HepG2 (cell line): Measurements from ENCODE around the gene OR2K2. TPM values are rescaled to one million over a fixed set of nuclear protein-coding genes. Genes with fewer than 3 reads are reported as not detected.

Source experiments
- ATAC-seq: fragments of 200-7000 bp; cut with Tn5 transposase; 3 replicates; pipeline ENCODE4 v1.9.1; 2020; ENCODE audit warnings: mild to moderate bottlenecking, moderate library complexity
- BruUV-seq: library from RNA; stranded (reverse); fragments of 400-500 nt; replicated peaks from 2 replicates; lab custom pipeline; 2021; lab: Mats Ljungman, UMichigan
- CTCF ChIA-PET: fragments of 300-600 bp; formaldehyde crosslinking; extraction: SDS; loops from one replicate; lab custom pipeline; 2021; ENCODE audit warnings: low total read pairs, inconsistent platforms, low intra/inter-chr PET ratio; lab: Yijun Ruan, JAX
- POLR2A ChIA-PET: fragments of 350-600 bp; sonication (Branson Sonifier 250); formaldehyde crosslinking; loops from one replicate; lab custom pipeline; 2020; ENCODE audit warnings: antibody characterized with exemption, inconsistent platforms; lab: Yijun Ruan, JAX
- DNase-seq: peaks from one replicate; pipeline ENCODE4 v3.0.0-alpha.2; 2015; ENCODE audit warnings: low spot score
- FAIRE-seq: peaks from 3 replicates; lab custom pipeline; 2011; peaks lifted over from hg19 to GRCh38; lab: Jason Lieb, UNC
- H2AFZ ChIP-seq: one replicate; pipeline ENCODE4 v1.6.1; 2011; ENCODE audit warnings: low read length, inconsistent platforms
- H3K27ac ChIP-seq: fragments of 300-600 bp; 3 replicates; pipeline ENCODE4 v1.8.0; 2011; ENCODE audit warnings: mixed run types, mild to moderate bottlenecking, mixed read lengths, low read length, inconsistent platforms; ENCODE audit not compliant: insufficient read depth; ENCODE audit errors: extremely low read length
- H3K27me3 ChIP-seq, 2 experiments: fragments of 200-600 bp in 1 of 2; 2 replicates in 1 of 2; 3 replicates in 1 of 2; pipeline versions ENCODE4 v1.6.0 to v1.8.0; 2011; ENCODE audit warnings: low read length in 2 of 2, mild to moderate bottlenecking in 2 of 2, moderate library complexity in 2 of 2, inconsistent platforms in 1 of 2; ENCODE audit not compliant: insufficient read depth in 2 of 2, control insufficient read depth in 1 of 2
- H3K36me3 ChIP-seq, 2 experiments: fragments of 200-600 bp in 1 of 2; replicated peaks in 1 of 2; 2 replicates in 1 of 2; 3 replicates in 1 of 2; pipeline versions ENCODE4 v1.5.1 to v1.8.0; 2011; ENCODE audit warnings: low read length in 2 of 2, inconsistent platforms in 1 of 2; ENCODE audit not compliant: insufficient read depth in 2 of 2, control insufficient read depth in 1 of 2
- H3K4me1 ChIP-seq: 2 replicates; pipeline ENCODE4 v1.5.1; 2012; ENCODE audit warnings: low read length, inconsistent platforms; ENCODE audit not compliant: insufficient read depth
- H3K4me2 ChIP-seq: 2 replicates; pipeline ENCODE4 v1.6.0; 2011; ENCODE audit warnings: low read depth, low read length, inconsistent platforms
- H3K4me3 ChIP-seq, 3 experiments: fragments of 200-600 bp in 1 of 3; sonication (generic), shearing (Covaris generic) in 1 of 3; replicated peaks in 1 of 3; 2 replicates each; pipeline ENCODE4 v1.5.1; 2011 to 2016; ENCODE audit warnings: low read length in 3 of 3, inconsistent platforms in 2 of 3, low read depth in 2 of 3, mild to moderate bottlenecking in 2 of 3, control low read depth in 1 of 3, mixed read lengths in 1 of 3; ENCODE audit not compliant: insufficient read depth in 1 of 3
- H3K79me2 ChIP-seq: one replicate; pipeline ENCODE4 v1.6.1; 2011; ENCODE audit warnings: low read length, inconsistent platforms; ENCODE audit not compliant: insufficient read depth
- H3K9ac ChIP-seq: 2 replicates; pipeline ENCODE4 v1.6.0; 2011; ENCODE audit warnings: mild to moderate bottlenecking, low read depth, low read length, inconsistent platforms; ENCODE audit not compliant: insufficient read depth
- H3K9me3 ChIP-seq: 2 replicates; pipeline ENCODE4 v1.5.1; 2012; ENCODE audit warnings: mild to moderate bottlenecking, low read length
- H4K20me1 ChIP-seq: 2 replicates; pipeline ENCODE4 v1.6.0; 2011; ENCODE audit warnings: inconsistent platforms, mild to moderate bottlenecking, low read length, moderate library complexity; ENCODE audit not compliant: insufficient read depth
- KDM1A ChIP-seq: IDR thresholded peaks from 2 replicates; pipeline ENCODE4 v1.6.1; 2016; ENCODE audit warnings: missing compliant biosample characterization
- NBN ChIP-seq: fragments of 450-650 bp; conservative IDR thresholded peaks from 2 replicates; pipeline ENCODE4 v1.6.1; 2017
- PHF8 ChIP-seq: sonication (generic); formaldehyde crosslinking; IDR thresholded peaks from 2 replicates; pipeline ENCODE4 v1.5.0; 2020; ENCODE audit warnings: missing genetic modification reagents
- XRCC5 ChIP-seq: fragments of 200-400 bp; formaldehyde crosslinking; optimal IDR thresholded peaks from 2 replicates; pipeline ENCODE3; 2017; ENCODE audit warnings: mild to moderate bottlenecking, low read length
- ZBTB3 ChIP-seq: sonication (generic); formaldehyde crosslinking; IDR thresholded peaks from 2 replicates; pipeline ENCODE4 v1.4.0; 2020; ENCODE audit warnings: low read depth, mild to moderate bottlenecking, moderate library complexity, missing genetic modification reagents, borderline replicate concordance
- ZBTB38 ChIP-seq: sonication (generic); formaldehyde crosslinking; IDR thresholded peaks from 2 replicates; pipeline ENCODE4 v1.5.1; 2020; ENCODE audit warnings: mild to moderate bottlenecking, missing genetic modification reagents
- ZBTB7A ChIP-seq: sonication (generic); formaldehyde crosslinking; IDR thresholded peaks from 2 replicates; pipeline ENCODE4 v1.8.0; 2022; ENCODE audit warnings: mild to moderate bottlenecking, missing genetic modification reagents
- ZNF260 ChIP-seq: sonication (generic); formaldehyde crosslinking; IDR thresholded peaks from 2 replicates; pipeline ENCODE4 v1.4.0; 2020; ENCODE audit warnings: missing genetic modification reagents, low read depth, mild to moderate bottlenecking, borderline replicate concordance
- ZNF333 ChIP-seq: sonication (generic); formaldehyde crosslinking; IDR thresholded peaks from 2 replicates; pipeline ENCODE4 v1.4.0; 2020; ENCODE audit warnings: mild to moderate bottlenecking, missing genetic modification reagents, borderline replicate concordance
- ZNF589 ChIP-seq: sonication (generic); formaldehyde crosslinking; conservative IDR thresholded peaks from 2 replicates; pipeline ENCODE4 v1.8.0; 2022; ENCODE audit warnings: mild to moderate bottlenecking, moderate library complexity, missing genetic modification reagents
- ZSCAN25 ChIP-seq: sonication (generic); formaldehyde crosslinking; IDR thresholded peaks from 2 replicates; pipeline ENCODE4 v1.8.0; 2022; ENCODE audit warnings: mild to moderate bottlenecking, missing genetic modification reagents
- WGBS: methylation state at CpG from one replicate; pipeline ENCODE4 v1.1.6; 2017; ENCODE audit warnings: low lambda C conversion rate; 5-methylcytosine and 5-hydroxymethylcytosine counted together
- in situ Hi-C: cut with HindIII; loops from 2 replicates; pipeline ENCODE4 v1.10.0; 2017; ENCODE audit warnings: low pct_unique_long_range_greater_than_20kb; ENCODE audit not compliant: extremely low pct_ligation_motif_present
- intact Hi-C: fragments of 100-400 bp; cut with micrococcal nuclease; formaldehyde crosslinking; loops from one replicate; pipeline ENCODE4 v1.10.0; 2022; ENCODE audit not compliant: unreplicated experiment
- polyA plus RNA-seq, 8 experiments: library from polyadenylated mRNA; depleted of rRNA in 3 of 8; stranded (reverse) in 7 of 8; unstranded in 1 of 8; fragments of >200 nt; fragmentation: Illumina TruSeq in 4 of 8; extraction: Trizol in 4 of 8; gene quantifications; 2 replicates each; pipeline versions ENCODE4 v1.2.1 to v1.2.3, GENCODE V29; 2011 to 2016; ENCODE audit warnings: low read depth in 4 of 8, missing spikeins in 1 of 8, mixed read lengths in 1 of 8; ENCODE audit not compliant: insufficient read depth in 1 of 8
- total RNA-seq, 5 experiments: library from RNA; depleted of rRNA; stranded (reverse); fragments of >200 nt; fragmentation: Illumina TruSeq; extraction: Trizol; gene quantifications; 2 replicates each; pipeline ENCODE4 v1.2.3, GENCODE V29; 2016; ENCODE audit warnings: low read depth in 1 of 5

OR2K2 gene
- total and polyA plus RNA-seq, 2 of the 13 experiments (the other 11 are each of a cell fraction or from before 2014, with no cell fraction given): not detected

GRCh38 chr9:111301195-111301594, 28.8 kb downstream of the OR2K2 start:
- H3K9me3 ChIP-seq: no peaks in the 10 kb centered on the region
- in situ Hi-C loops: no loop called here
- WGBS: 0% methylated on average over 1 of the region's 1 CpG
- no peak overlapping the region for H3K27ac ChIP-seq
- no peaks in the 10 kb centered on the region for H3K36me3 ChIP-seq
- ATAC-seq (no peak), FAIRE-seq (no peak), DNase-seq (no peak)
- no peaks in the 10 kb centered on the region for H3K27me3 ChIP-seq
- H3K4me1 ChIP-seq: no peaks in the 10 kb centered on the region
- no peak overlapping the region for H3K4me2 ChIP-seq
- no peaks in the 10 kb centered on the region for H3K79me2 ChIP-seq
- intact Hi-C loops: no loop called here
- BruUV-seq: no TSS peak
- H4K20me1 ChIP-seq: no peaks in the 10 kb centered on the region
- TF ChIP-seq ZNF333 (CRISPR knock-in tag) (no peak), KDM1A (no peak), ZBTB3 (CRISPR knock-in tag) (no peak), PHF8 (CRISPR knock-in tag) (no peak), ZSCAN25 (CRISPR knock-in tag) (no peak), ZNF589 (CRISPR knock-in tag) (no peak), ZBTB7A (CRISPR knock-in tag) (no peak), XRCC5 (no peak), ZBTB38 (CRISPR knock-in tag) (no peak), ZNF260 (CRISPR knock-in tag) (no peak), NBN (no peak)
- no peak overlapping the region for H3K9ac ChIP-seq
- POLR2A ChIA-PET: no interaction called here
- no peak overlapping the region for H2AFZ ChIP-seq
- CTCF ChIA-PET: no interaction called here
- H3K4me3 ChIP-seq: no peak overlapping the region
